NB4 (cell line): ENCODE data around the gene LIN28A.

Source experiments
- TF ChIP-seq, protein P1 (sequence below): IDR thresholded peaks from one replicate; pipeline ENCODE4 v1.5.1; 2012; ENCODE audit warnings: low read depth, low read length
- TF ChIP-seq, protein P2 (sequence below): IDR thresholded peaks from 2 replicates; pipeline ENCODE4 v1.6.1; 2011; ENCODE audit warnings: low read depth, low read length

DNA sequence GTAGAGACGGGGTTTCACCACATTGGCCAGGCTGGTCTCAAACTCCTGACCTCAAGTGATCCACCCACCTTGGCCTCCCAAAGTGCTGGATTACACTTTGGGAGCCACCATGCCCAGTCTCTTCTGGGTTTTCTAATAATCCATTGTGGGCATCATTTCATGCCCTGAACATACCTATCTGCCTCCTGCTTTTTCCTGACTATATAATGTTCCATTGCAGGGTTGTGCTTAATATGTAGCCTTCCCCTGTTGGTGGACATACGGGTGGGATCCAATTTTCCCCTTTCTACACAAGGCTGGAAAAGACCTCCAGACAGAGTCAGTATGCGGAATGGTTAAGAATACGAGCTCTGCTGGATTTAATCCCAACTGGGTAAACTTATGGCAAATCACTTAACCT, 34.6 kb upstream of the LIN28A start:
- TF ChIP-seq, protein P1, sequence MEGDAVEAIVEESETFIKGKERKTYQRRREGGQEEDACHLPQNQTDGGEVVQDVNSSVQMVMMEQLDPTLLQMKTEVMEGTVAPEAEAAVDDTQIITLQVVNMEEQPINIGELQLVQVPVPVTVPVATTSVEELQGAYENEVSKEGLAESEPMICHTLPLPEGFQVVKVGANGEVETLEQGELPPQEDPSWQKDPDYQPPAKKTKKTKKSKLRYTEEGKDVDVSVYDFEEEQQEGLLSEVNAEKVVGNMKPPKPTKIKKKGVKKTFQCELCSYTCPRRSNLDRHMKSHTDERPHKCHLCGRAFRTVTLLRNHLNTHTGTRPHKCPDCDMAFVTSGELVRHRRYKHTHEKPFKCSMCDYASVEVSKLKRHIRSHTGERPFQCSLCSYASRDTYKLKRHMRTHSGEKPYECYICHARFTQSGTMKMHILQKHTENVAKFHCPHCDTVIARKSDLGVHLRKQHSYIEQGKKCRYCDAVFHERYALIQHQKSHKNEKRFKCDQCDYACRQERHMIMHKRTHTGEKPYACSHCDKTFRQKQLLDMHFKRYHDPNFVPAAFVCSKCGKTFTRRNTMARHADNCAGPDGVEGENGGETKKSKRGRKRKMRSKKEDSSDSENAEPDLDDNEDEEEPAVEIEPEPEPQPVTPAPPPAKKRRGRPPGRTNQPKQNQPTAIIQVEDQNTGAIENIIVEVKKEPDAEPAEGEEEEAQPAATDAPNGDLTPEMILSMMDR, result no peak
- TF ChIP-seq, protein P2, sequence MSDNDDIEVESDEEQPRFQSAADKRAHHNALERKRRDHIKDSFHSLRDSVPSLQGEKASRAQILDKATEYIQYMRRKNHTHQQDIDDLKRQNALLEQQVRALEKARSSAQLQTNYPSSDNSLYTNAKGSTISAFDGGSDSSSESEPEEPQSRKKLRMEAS, result no peak
